ENCODE data around the gene PLXNA4.

DNA sequence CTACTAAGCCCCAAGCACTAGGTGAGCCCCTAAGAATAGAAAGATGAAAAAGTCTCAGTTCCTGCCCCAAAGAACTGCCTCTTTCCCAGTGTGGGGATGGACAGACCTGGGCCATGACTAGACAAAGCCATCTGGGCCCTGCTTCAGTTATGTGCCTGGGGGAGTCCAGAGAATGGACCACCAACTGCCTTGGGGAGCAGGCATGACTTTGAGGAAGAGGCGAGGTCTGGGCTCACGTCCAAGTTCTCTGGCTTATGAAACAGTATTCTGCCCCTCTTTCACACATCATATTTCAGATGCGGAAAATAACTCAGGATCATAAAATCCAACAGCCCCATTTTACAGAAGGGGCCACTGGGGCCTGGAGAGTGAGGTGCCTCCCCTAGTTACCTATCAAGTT, 80.3 kb downstream of the PLXNA4 start:
- TF ChIP-seq POLR2A (IDR thresholded peaks at IDR 0.05; ENCODE audit: low read length) (no peak), GATA1 (IDR thresholded peaks at IDR 0.05; ENCODE audit: low read depth, low read length) (no peak)

All from erythroblast (primary cell).